Gastroesophageal sphincter (tissue), 4 donors: ENCODE data around the gene FMNL1. TPM values are rescaled to one million over a fixed set of nuclear protein-coding genes. Genes with fewer than 3 reads are reported as not detected.

Source experiments
- ATAC-seq: fragments of 150-250 bp; one replicate; pipeline ENCODE4 v1.9.1; 2016; ENCODE audit warnings: mild to moderate bottlenecking, moderate library complexity
- H3K27ac ChIP-seq, 4 donors: fragments of 200-600 bp; sonication (generic) in 3 of 4; 1 replicate in 3 of 4; 2 replicates in 1 of 4; pipeline ENCODE4 v1.5.1; 2016 to 2019
- H3K27me3 ChIP-seq: fragments of 200-600 bp; sonication (generic); one replicate; pipeline ENCODE4 v1.5.1; 2019
- H3K36me3 ChIP-seq, 2 donors: fragments of 200-600 bp; sonication (generic); one replicate each; pipeline ENCODE4 v1.5.1; 2019; ENCODE audit warnings: control low read depth in 1 of 2
- H3K4me1 ChIP-seq, 3 donors: fragments of 200-600 bp; sonication (generic); 1 replicate in 2 of 3; 2 replicates in 1 of 3; pipeline ENCODE4 v1.5.1; 2016 to 2019; ENCODE audit warnings: control low read depth in 2 of 3
- H3K4me3 ChIP-seq, 2 donors: fragments of 200-600 bp; sonication (generic); one replicate each; pipeline ENCODE4 v1.5.1; 2019; ENCODE audit warnings: mild to moderate bottlenecking in 1 of 2, moderate library complexity in 1 of 2
- H3K9me3 ChIP-seq, 3 donors: fragments of 200-600 bp; sonication (generic); one replicate each; pipeline ENCODE4 v1.5.1; 2017 to 2019; ENCODE audit warnings: control low read depth in 2 of 3
- EP300 ChIP-seq: sonication (generic); formaldehyde crosslinking; IDR thresholded peaks from one replicate; pipeline ENCODE4 v1.6.1; 2017; ENCODE audit warnings: antibody characterized with exemption, mild to moderate bottlenecking
- POLR2A ChIP-seq, 2 donors: fragments of 450-650 bp; IDR thresholded peaks; one replicate each; pipeline ENCODE4 v1.6.1; 2017; ENCODE audit warnings: antibody characterized with exemption in 2 of 2, mild to moderate bottlenecking in 2 of 2, moderate library complexity in 1 of 2
- POLR2AphosphoS5 ChIP-seq: sonication (generic); formaldehyde crosslinking; IDR thresholded peaks from one replicate; pipeline ENCODE4 v1.6.1; 2017; ENCODE audit warnings: antibody characterized with exemption
- WGBS, 2 donors: methylation state at CpG; one replicate each; pipeline ENCODE4 v1.1.5; 2018; ENCODE audit warnings: low coverage in 1 of 2; 5-methylcytosine and 5-hydroxymethylcytosine counted together
- total RNA-seq, 4 donors: library from RNA; depleted of rRNA; stranded (reverse); fragments of >200 nt; gene quantifications; one replicate each; pipeline ENCODE4 v1.1.0, GENCODE V29; 2016
- TF ChIP-seq, protein P1 (sequence below), 4 experiments: fragments of 200-600 bp in 2 of 4; fragments of 450-650 bp in 2 of 4; sonication (generic) in 1 of 4; IDR thresholded peaks; one replicate each; pipeline ENCODE4 v1.5.1; 2017 to 2019; ENCODE audit warnings: antibody characterized with exemption in 4 of 4, mild to moderate bottlenecking in 2 of 4, moderate library complexity in 2 of 4

The FMNL1 gene
- total RNA-seq, 4 donors from 2014 or later = 12.0 to 21.9 (median 14.9) TPM

DNA sequence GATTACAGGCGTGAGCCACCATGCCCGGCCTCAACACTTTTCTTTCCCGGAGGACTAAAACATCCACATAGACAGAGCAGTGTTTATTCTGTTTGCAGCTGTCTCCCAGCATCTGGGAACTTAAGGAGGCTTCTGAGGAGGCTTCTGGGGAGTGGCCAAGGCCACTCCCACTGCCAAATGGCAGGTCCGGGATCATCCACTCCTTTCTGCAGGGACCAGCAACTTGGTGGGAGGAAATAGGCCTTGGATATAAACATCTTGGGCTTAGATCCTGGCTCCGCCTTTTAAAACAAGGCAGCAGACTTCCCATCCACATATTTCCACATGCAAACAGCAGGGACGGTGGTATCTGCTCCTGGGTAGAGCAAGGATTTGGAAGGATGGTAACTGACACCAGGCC, 54.3 kb downstream of the FMNL1 start:
- Histone ChIP-seq H3K4me1 (peaks cover 0 to 70% (median 6%) of the 10 kb centered on the region in 3 donors), H3K36me3 (peaks cover 0 to 39% of the 10 kb centered on the region in 2 donors), H3K27me3 (no peaks in the 10 kb centered on the region), H3K9me3 (no peaks in the 10 kb centered on the region), H3K4me3 (no peak overlapping the region), H3K27ac (peak overlapping the region in 3 of 4 donors; percentile 50 to 74 (median 52))
- peak; percentile 20 for ATAC-seq
- 13 to 15% methylated on average over 3 to 4 of the region's 6 CpGs for WGBS, 2 donors
- TF ChIP-seq, protein P1, sequence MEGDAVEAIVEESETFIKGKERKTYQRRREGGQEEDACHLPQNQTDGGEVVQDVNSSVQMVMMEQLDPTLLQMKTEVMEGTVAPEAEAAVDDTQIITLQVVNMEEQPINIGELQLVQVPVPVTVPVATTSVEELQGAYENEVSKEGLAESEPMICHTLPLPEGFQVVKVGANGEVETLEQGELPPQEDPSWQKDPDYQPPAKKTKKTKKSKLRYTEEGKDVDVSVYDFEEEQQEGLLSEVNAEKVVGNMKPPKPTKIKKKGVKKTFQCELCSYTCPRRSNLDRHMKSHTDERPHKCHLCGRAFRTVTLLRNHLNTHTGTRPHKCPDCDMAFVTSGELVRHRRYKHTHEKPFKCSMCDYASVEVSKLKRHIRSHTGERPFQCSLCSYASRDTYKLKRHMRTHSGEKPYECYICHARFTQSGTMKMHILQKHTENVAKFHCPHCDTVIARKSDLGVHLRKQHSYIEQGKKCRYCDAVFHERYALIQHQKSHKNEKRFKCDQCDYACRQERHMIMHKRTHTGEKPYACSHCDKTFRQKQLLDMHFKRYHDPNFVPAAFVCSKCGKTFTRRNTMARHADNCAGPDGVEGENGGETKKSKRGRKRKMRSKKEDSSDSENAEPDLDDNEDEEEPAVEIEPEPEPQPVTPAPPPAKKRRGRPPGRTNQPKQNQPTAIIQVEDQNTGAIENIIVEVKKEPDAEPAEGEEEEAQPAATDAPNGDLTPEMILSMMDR (IDR thresholded peaks at IDR 0.05) = no peak
- no peak for TF ChIP-seq EP300
- no peak for TF ChIP-seq POLR2A (IDR thresholded peaks at IDR 0.05)
- no peak for TF ChIP-seq POLR2AphosphoS5

DNA sequence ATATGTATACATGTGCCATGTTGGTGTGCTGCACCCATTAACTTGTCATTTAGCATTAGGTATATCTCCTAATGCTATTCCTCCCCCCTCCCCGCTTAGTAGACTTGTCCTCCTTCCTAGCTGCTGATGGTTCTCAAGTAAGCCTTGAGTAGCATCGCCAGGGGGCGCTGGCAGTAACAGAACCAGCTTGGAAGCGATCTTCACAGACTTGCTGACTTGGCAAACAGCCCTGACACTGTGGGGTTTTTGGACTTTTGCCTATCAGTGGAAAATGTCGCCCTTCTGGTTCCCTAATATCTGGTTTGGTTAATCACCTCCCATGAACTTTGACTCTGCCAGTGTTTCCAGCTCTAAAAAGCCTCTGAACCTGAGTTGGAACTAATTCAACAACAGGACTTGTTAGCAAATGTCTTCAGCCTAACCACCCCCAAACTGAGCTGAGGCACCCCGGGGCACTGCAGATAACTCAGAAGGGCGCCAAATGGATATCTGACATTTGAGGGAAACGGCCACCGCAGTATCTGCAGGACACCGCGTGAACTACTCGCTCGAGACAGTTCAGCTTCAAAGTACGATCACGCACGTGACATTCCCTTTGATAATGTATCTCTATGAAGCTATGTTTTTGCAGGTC, 55.6 kb downstream of the FMNL1 start:
- H3K4me3 ChIP-seq = no peak overlapping the region
- H3K4me1 ChIP-seq = peaks cover 0 to 83% (median 6%) of the 10 kb centered on the region in 3 donors
- H3K9me3 ChIP-seq = no peaks in the 10 kb centered on the region
- peak; percentile 62 for ATAC-seq
- peak overlapping the region; percentile 71 to 80 (median 73) for H3K27ac ChIP-seq
- H3K36me3 ChIP-seq = peaks cover 0 to 31% of the 10 kb centered on the region in 2 donors
- WGBS, 2 donors = 15% methylated on average over 12 of the region's 16 CpGs; no CpG with 5 or more reads in 1 of the 2 donors
- TF ChIP-seq EP300 (no peak), POLR2AphosphoS5 (peak; percentile 86)
- TF ChIP-seq, protein P1 (IDR thresholded peaks at IDR 0.05) = peak in 3 of 4 experiments; percentile 84 to 94 (median 90)
- no peaks in the 10 kb centered on the region for H3K27me3 ChIP-seq

DNA sequence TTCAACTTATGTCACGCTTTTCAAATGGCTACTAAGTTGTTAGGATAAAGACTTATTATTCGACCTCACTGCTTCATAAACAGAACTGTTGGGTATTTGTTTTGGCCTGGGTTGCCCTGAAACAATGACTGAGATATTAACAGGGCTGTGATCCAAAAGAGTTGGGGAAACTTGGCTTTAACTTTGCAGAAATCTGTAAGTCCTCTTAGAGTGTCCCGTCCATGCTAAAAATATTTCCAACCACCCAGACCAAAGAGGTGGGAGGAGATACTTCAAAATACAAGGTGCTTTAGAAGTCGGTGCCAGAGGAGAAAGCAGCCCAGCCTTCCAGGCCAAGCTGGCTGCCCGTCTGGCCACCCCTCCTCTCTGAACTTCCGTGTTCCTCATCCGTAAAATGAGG, 56.3 kb downstream of the FMNL1 start:
- Histone ChIP-seq H3K36me3 (peaks cover 0 to 31% of the 10 kb centered on the region in 2 donors), H3K27ac (peak overlapping the region; percentile 71 to 80 (median 73)), H3K27me3 (no peaks in the 10 kb centered on the region), H3K4me3 (no peak overlapping the region), H3K4me1 (peaks cover 0 to 90% (median 11%) of the 10 kb centered on the region in 3 donors), H3K9me3 (no peaks in the 10 kb centered on the region)
- peak; percentile 71 for TF ChIP-seq POLR2AphosphoS5
- TF ChIP-seq, protein P1 (IDR thresholded peaks at IDR 0.05) = no peak
- 5 to 17% methylated on average over 7 of the region's 7 CpGs for WGBS, 2 donors
- peak; percentile 35 for ATAC-seq

DNA sequence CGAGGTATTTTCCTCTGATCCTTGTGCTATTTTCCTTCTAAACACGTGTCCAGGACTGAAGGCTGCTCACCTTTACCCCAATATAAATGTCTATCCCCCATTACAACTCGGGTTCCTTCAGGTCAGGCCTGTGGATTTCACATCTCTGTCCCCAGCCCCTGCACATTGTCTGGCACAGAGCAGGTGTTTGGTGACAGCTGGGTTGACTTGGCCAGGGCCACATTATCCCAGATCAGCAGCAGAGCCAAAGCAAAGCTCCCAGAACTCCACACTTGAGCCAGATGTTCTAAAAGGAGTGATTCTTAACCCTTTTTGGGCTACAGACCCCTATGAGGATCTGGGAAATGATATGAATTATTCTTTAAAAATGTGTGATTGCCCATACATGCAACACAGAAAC, 58.2 kb downstream of the FMNL1 start:
- WGBS, 2 donors = 56 to 70% methylated on average over 2 to 3 of the region's 3 CpGs
- H3K4me1 ChIP-seq = peaks cover 0 to 94% (median 22%) of the 10 kb centered on the region in 3 donors
- no peak overlapping the region for H3K4me3 ChIP-seq
- H3K36me3 ChIP-seq = peaks cover 0 to 34% of the 10 kb centered on the region in 2 donors
- no peak for ATAC-seq
- TF ChIP-seq EP300 = no peak
- TF ChIP-seq POLR2AphosphoS5 = no peak
- no peak for TF ChIP-seq POLR2A (IDR thresholded peaks at IDR 0.05)
- TF ChIP-seq, protein P1 (IDR thresholded peaks at IDR 0.05) = no peak
- peak overlapping the region in 3 of 4 donors; percentile 1 to 74 (median 71) for H3K27ac ChIP-seq
- H3K9me3 ChIP-seq = no peaks in the 10 kb centered on the region
- no peaks in the 10 kb centered on the region for H3K27me3 ChIP-seq
